ENCODE measurements around the gene FAM131C.

The FAM131C gene

GRCh38 chr1:16012590-16013219 lies 60.7 kb downstream of the FAM131C start:
- H2AFZ ChIP-seq (ENCODE audit: low read depth, low read length): no peak overlapping the region
- H3K27ac ChIP-seq (ENCODE audit: low read length): no peak overlapping the region
- no peaks in the 10 kb centered on the region for H4K20me1 ChIP-seq (ENCODE audit: insufficient read depth, low read length)
- no peak overlapping the region for H3K9ac ChIP-seq (ENCODE audit: low read length)
- H3K36me3 ChIP-seq (replicated peaks; ENCODE audit: low read depth, low read length): no peaks in the 10 kb centered on the region
- H3K27me3 ChIP-seq (ENCODE audit: low read depth, low read length): no peaks in the 10 kb centered on the region; the same call in 1 of the 2 replicates
- H3K4me3 ChIP-seq (ENCODE audit: low read length): no peak overlapping the region
- no peaks in the 10 kb centered on the region for H3K79me2 ChIP-seq (ENCODE audit: low read length)
- TF ChIP-seq CTCF (IDR thresholded peaks at IDR 0.05; ENCODE audit: low read depth, low read length) (no peak), EZH2phosphoT487 (IDR thresholded peaks at IDR 0.05; ENCODE audit: low read depth) (no peak)
- no peak overlapping the region for H3K4me2 ChIP-seq (ENCODE audit: low read length)
- H3K9me3 ChIP-seq (ENCODE audit: insufficient read depth, low read length): no peaks in the 10 kb centered on the region
- peaks cover 12% of the 10 kb centered on the region for H3K4me1 ChIP-seq (ENCODE audit: low read length)

- H3K9ac ChIP-seq (ENCODE audit: low read length): no peak overlapping the region
Observed at GRCh38 chr1:16011936-16012589, 61.4 kb downstream of the FAM131C start.

GRCh38 chr1:16010837-16011236 lies 62.6 kb downstream of the FAM131C start:
- Histone ChIP-seq H3K4me2 (ENCODE audit: low read length) (no peak overlapping the region), H3K4me3 (ENCODE audit: low read length) (no peak overlapping the region), H3K4me1 (ENCODE audit: low read length) (peaks cover 19% of the 10 kb centered on the region), H3K9ac (ENCODE audit: low read length) (no peak overlapping the region), H3K27ac (ENCODE audit: low read length) (no peak overlapping the region), H3K9me3 (ENCODE audit: insufficient read depth, low read length) (no peaks in the 10 kb centered on the region), H3K79me2 (ENCODE audit: low read length) (no peaks in the 10 kb centered on the region), H3K27me3 (ENCODE audit: low read depth, low read length) (no peaks in the 10 kb centered on the region; the same call in 1 of the 2 replicates), H2AFZ (ENCODE audit: low read depth, low read length) (no peak overlapping the region), H4K20me1 (ENCODE audit: insufficient read depth, low read length) (no peaks in the 10 kb centered on the region), H3K36me3 (replicated peaks; ENCODE audit: low read depth, low read length) (no peaks in the 10 kb centered on the region)
- TF ChIP-seq EZH2phosphoT487 (IDR thresholded peaks at IDR 0.05; ENCODE audit: low read depth) (no peak), CTCF (IDR thresholded peaks at IDR 0.05; ENCODE audit: low read depth, low read length) (no peak)

More at GRCh38 chr1:16011936-16012589, 61.4 kb downstream of the FAM131C start:
- H3K79me2 ChIP-seq (ENCODE audit: low read length): no peaks in the 10 kb centered on the region
- no peak overlapping the region for H3K27ac ChIP-seq (ENCODE audit: low read length)
- no peaks in the 10 kb centered on the region; the same call in 1 of the 2 replicates for H3K27me3 ChIP-seq (ENCODE audit: low read depth, low read length)
- H2AFZ ChIP-seq (ENCODE audit: low read depth, low read length): no peak overlapping the region
- H3K4me1 ChIP-seq (ENCODE audit: low read length): peaks cover 12% of the 10 kb centered on the region
- H4K20me1 ChIP-seq (ENCODE audit: insufficient read depth, low read length): no peaks in the 10 kb centered on the region
- no peak overlapping the region for H3K4me3 ChIP-seq (ENCODE audit: low read length)
- H3K4me2 ChIP-seq (ENCODE audit: low read length): no peak overlapping the region
- H3K9me3 ChIP-seq (ENCODE audit: insufficient read depth, low read length): no peaks in the 10 kb centered on the region
- no peak for TF ChIP-seq EZH2phosphoT487 (IDR thresholded peaks at IDR 0.05; ENCODE audit: low read depth)
- no peak for TF ChIP-seq CTCF (IDR thresholded peaks at IDR 0.05; ENCODE audit: low read depth, low read length)
- H3K36me3 ChIP-seq (replicated peaks; ENCODE audit: low read depth, low read length): no peaks in the 10 kb centered on the region

- Histone ChIP-seq H3K36me3 (replicated peaks; ENCODE audit: low read depth, low read length) (no peaks in the 10 kb centered on the region), H3K79me2 (ENCODE audit: low read length) (no peaks in the 10 kb centered on the region), H3K4me3 (ENCODE audit: low read length) (no peak overlapping the region), H3K4me2 (ENCODE audit: low read length) (no peak overlapping the region), H2AFZ (ENCODE audit: low read depth, low read length) (no peak overlapping the region), H3K9ac (ENCODE audit: low read length) (no peak overlapping the region), H3K27ac (ENCODE audit: low read length) (no peak overlapping the region), H3K9me3 (ENCODE audit: insufficient read depth, low read length) (no peaks in the 10 kb centered on the region), H3K4me1 (ENCODE audit: low read length) (peaks cover 13% of the 10 kb centered on the region), H3K27me3 (ENCODE audit: low read depth, low read length) (peaks cover 4% of the 10 kb centered on the region; the same call in 1 of the 2 replicates), H4K20me1 (ENCODE audit: insufficient read depth, low read length) (no peaks in the 10 kb centered on the region)
- TF ChIP-seq EZH2phosphoT487 (IDR thresholded peaks at IDR 0.05; ENCODE audit: low read depth): no peak
- no peak for TF ChIP-seq CTCF (IDR thresholded peaks at IDR 0.05; ENCODE audit: low read depth, low read length)
Observed at GRCh38 chr1:16009678-16010077, 63.8 kb downstream of the FAM131C start.

All from OCI-LY3 (cell line).